Measurements from ENCODE around the gene PNMA1. TPM values are rescaled to one million over a fixed set of nuclear protein-coding genes. Genes with fewer than 3 reads are reported as not detected.
A peak's percentile ranks its signal among the peaks of the same experiment; 100 is the strongest.

PNMA1 gene
- total and polyA plus RNA-seq, 2 of the 13 experiments (the other 11 are each of a cell fraction or from before 2014, with no cell fraction given): 7.0 to 8.3 TPM

DNA sequence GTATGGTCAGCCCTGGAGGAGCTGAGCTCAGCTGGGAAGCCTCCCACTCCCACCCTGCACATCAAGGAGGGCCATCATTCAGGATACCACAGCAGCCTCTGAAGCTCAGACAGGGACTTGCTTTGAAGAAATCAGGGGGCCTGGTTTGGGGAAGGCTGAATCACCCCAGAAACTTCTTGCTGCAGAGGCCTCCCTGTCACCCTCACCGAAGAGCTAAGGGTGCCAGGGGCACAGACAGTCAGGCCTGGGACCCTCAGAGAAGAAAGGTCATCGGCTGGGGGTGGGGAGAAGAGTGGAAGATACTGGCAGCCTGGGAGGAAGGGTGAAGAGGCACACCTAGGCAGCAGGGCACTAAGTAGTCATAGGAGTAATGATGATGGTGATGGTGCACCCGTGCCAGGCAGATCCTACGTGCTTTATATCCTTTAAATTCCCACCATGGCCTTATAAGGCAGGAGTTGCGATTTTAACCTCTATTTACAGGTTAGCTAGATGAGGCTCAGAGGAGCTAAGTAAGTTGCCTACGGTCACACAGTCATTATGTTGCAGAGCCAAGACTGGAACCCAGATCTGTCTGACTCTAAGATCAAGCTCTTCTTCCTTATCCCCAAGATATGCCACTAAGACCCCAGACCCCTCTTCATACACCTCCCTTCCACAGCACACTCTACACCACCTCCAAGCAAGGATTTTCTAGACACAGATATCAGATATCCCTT lies 28.5 kb upstream of the PNMA1 start:
- ChIA-PET POLR2A (interaction anchor here (1.0 to 3.9 kb wide), 5 partner anchors 11 to 96 kb away, joined by 3 to 26 read pairs (median 3); a partner anchor contains a TSS), CTCF (ENCODE audit: low intra/inter-chr PET ratio, low total read pairs) (no interaction called here)
- DNase-seq (ENCODE audit: low spot score) (no peak), FAIRE-seq (no peak), ATAC-seq (no peak)
- BruUV-seq (replicated peaks): no TSS peak
- H4K20me1 ChIP-seq (ENCODE audit: insufficient read depth, low read length): peaks cover 72% of the 10 kb centered on the region
- H3K4me1 ChIP-seq (ENCODE audit: insufficient read depth, low read length): peaks cover 82% of the 10 kb centered on the region
- H3K9ac ChIP-seq (ENCODE audit: insufficient read depth, low read depth, low read length): peak overlapping the region; percentile 36; the same call in 1 of the 2 replicates
- H2AFZ ChIP-seq (ENCODE audit: low read length): no peak overlapping the region
- TF ChIP-seq, protein P1, sequence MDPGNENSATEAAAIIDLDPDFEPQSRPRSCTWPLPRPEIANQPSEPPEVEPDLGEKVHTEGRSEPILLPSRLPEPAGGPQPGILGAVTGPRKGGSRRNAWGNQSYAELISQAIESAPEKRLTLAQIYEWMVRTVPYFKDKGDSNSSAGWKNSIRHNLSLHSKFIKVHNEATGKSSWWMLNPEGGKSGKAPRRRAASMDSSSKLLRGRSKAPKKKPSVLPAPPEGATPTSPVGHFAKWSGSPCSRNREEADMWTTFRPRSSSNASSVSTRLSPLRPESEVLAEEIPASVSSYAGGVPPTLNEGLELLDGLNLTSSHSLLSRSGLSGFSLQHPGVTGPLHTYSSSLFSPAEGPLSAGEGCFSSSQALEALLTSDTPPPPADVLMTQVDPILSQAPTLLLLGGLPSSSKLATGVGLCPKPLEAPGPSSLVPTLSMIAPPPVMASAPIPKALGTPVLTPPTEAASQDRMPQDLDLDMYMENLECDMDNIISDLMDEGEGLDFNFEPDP (CRISPR knock-in tag; conservative IDR thresholded peaks at IDR 0.05): no peak
- TF ChIP-seq, protein P2, sequence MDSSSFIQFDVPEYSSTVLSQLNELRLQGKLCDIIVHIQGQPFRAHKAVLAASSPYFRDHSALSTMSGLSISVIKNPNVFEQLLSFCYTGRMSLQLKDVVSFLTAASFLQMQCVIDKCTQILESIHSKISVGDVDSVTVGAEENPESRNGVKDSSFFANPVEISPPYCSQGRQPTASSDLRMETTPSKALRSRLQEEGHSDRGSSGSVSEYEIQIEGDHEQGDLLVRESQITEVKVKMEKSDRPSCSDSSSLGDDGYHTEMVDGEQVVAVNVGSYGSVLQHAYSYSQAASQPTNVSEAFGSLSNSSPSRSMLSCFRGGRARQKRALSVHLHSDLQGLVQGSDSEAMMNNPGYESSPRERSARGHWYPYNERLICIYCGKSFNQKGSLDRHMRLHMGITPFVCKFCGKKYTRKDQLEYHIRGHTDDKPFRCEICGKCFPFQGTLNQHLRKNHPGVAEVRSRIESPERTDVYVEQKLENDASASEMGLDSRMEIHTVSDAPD (CRISPR knock-in tag; IDR thresholded peaks at IDR 0.05): no peak
- peak overlapping the region; percentile 85 for H3K4me2 ChIP-seq (ENCODE audit: low read depth, low read length)
- no peaks in the 10 kb centered on the region for H3K27me3 ChIP-seq (ENCODE audit: control insufficient read depth in 1 of 2, insufficient read depth in 2 of 2, low read length in 2 of 2)
- peaks cover 80% of the 10 kb centered on the region for H3K79me2 ChIP-seq (ENCODE audit: insufficient read depth, low read length)
- H3K36me3 ChIP-seq (replicated peaks in 1 of 2; ENCODE audit: control insufficient read depth in 1 of 2, insufficient read depth in 2 of 2, low read length in 2 of 2): peaks cover 5 to 18% of the 10 kb centered on the region in 2 experiments; a peak in 4 of 5 replicates
- H3K27ac ChIP-seq (ENCODE audit: extremely low read length, insufficient read depth, low read length): peak overlapping the region; percentile 61
- 75% methylated on average over 4 of the region's 6 CpGs for WGBS (ENCODE audit: low lambda C conversion rate)
- intact Hi-C loops (cut with micrococcal nuclease; ENCODE audit: unreplicated experiment): no loop called here
- peak overlapping the region in 1 of 3 experiments; percentile 7; a peak in 1 of 6 replicates for H3K4me3 ChIP-seq (replicated peaks in 1 of 3; ENCODE audit: insufficient read depth in 1 of 3, low read depth in 2 of 3, low read length in 3 of 3)
- H3K9me3 ChIP-seq (ENCODE audit: low read length): no peaks in the 10 kb centered on the region
- in situ Hi-C loops (cut with HindIII; ENCODE audit: extremely low pct_ligation_motif_present, low pct_unique_long_range_greater_than_20kb): loop anchor here (25.0 kb wide), 1 partner anchor 295 kb away; no protein-coding TSS in a partner anchor

Data from HepG2 (cell line).